Epidermal melanocyte (primary cell): ENCODE results near the gene OXCT2.

Experiments
- DNase-seq: peaks from one replicate; pipeline ENCODE4 v3.0.0; 2011; ENCODE audit warnings: low spot score; ENCODE audit not compliant: insufficient read length

Gene OXCT2

GRCh38 chr1:39733161-39733560, 38.0 kb downstream of the OXCT2 start:
- DNase-seq, result no peak

- no peak for DNase-seq
Observed at GRCh38 chr1:39732730-39733129, 38.4 kb downstream of the OXCT2 start.

GRCh38 chr1:39729842-39730241, 41.3 kb downstream of the OXCT2 start:
- no peak for DNase-seq

- no peak for DNase-seq
Observed at GRCh38 chr1:39729030-39729429, 42.1 kb downstream of the OXCT2 start.

GRCh38 chr1:39727932-39728317, 43.2 kb downstream of the OXCT2 start:
- no peak for DNase-seq

- DNase-seq, result no peak
Observed at GRCh38 chr1:39727221-39727931, 43.8 kb downstream of the OXCT2 start.

- no peak for DNase-seq
Observed at GRCh38 chr1:39726600-39726999, 44.5 kb downstream of the OXCT2 start.

- no peak for DNase-seq
Observed at GRCh38 chr1:39722495-39722894, 48.7 kb downstream of the OXCT2 start.

GRCh38 chr1:39721664-39722063, 49.5 kb downstream of the OXCT2 start:
- DNase-seq, result no peak

- DNase-seq, result no peak
Observed at GRCh38 chr1:39720094-39720999, 50.8 kb downstream of the OXCT2 start.
